CD4-positive, alpha-beta T cell treated with Interferon alpha-2 for 1 hour (primary cell): Measurements from ENCODE around the gene RSPO3.
"Not testable (repeated sequence)": the region's sequence is repeated elsewhere in the genome, so short reads cannot be mapped to it uniquely, and the experiment has no call there.

Source experiments
- DNase-seq, 2 donors: peaks; one replicate each; pipeline ENCODE4 v3.0.0-alpha.2; 2020 to 2022

RSPO3 gene

DNA sequence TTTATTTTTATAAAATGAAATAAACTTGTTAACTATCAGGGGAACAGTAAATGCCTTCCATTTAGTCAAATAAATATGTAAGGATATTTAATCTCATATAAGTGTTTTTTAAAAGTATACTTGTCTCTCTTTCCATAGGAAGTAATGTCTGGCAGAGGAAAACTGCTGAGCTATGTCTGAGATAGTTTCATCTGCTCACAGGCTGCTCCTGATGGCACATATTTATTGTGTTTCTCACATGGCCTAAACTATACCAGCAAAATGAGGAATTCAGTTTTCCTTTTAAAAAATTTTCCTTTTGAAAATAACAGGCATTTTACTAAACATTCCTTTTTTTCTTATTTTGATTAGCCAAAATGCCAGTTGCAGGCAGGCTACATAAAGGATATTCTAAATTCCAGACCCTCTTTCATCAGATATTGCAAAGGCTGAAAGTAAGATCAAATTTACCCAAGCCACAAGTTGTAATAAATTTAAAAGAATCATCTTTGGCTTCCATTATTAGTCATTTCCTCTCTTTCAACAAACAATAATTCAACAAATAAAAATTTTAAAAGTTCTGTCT lies 88.1 kb downstream of the RSPO3 start:
- DNase-seq: no peak

DNA sequence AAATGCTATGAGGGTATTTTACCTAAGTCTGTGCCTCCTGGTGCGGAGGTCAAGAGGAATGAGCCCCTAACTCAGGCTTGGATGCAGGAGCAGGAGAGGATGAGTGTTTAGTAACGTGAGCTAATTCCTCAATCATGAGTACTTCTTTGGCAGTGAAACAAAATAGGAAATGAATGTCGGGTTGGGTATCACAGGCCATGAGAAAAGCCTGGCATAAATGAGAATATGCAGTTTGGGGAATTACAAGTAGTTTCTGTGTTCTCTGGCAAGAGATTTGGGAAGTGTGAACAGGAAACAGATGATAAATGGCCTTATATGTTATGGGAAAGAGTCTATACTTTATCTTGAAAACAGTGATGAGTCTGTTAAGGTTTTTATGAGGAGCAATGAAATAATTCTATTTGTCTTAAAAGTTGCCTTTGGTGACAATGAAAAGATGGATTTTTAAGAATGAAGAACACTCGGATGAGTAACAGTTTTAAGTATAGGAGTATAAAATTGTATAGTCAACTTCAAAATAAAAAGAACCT lies 89.2 kb downstream of the RSPO3 start:
- DNase-seq: no peak

DNA sequence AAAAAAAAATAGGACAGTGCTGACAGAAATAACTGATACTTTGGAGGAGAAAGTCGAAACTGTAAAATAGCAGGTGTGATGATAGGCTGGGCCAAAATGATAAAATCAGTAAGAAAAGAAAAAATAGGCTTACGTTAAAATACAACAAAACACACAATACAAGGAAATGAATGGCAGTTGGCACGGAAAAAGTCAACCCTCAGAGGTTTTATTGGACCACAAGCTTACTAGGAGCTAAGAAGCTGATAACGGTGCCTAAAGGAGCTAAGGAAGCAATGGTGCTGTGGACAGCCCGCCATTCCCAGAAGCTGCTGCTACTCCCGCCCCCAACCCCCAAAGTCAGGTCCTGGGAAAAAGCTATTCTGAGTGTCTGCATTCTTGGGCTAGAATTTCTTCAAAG lies 92.3 kb downstream of the RSPO3 start:
- DNase-seq: no peak

DNA sequence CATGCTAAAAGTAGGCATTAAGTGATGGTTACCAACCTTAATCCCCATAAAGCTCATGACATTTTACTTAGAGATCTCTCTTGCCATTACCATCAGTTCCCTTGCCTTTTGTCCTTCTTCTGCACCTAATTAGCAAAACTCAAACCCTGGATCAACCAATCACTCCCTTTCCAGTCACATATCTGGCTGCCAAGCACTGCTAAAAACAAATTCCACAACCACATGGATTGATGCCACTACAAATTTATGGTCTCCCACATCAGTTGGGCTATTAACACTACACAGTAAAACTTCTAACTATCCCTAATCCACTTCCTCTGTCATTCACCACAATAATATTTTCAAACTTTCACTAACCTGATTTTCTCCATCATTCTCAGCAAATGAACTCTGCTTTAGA lies 93.9 kb downstream of the RSPO3 start:
- no peak for DNase-seq

DNA sequence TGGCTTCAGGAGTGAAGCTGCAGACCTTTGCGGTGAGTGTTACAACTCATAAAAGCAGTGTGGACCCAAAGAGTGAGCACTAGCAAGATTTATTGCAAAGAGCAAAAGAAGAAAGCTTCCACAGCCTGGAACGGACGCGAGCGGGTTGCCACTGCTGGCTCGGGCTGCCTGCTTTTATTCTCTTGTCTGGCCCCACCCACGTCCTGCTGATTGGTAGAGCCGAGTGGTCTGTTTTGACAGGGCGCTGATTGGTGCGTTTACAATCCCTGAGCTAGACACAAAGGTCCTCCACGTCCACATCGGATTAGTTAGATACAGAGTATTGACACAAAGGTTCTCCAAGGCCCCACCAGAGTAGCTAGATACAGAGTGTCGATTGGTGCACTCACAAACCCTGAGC lies 95.6 kb downstream of the RSPO3 start:
- not testable (repeated sequence) for DNase-seq

DNA sequence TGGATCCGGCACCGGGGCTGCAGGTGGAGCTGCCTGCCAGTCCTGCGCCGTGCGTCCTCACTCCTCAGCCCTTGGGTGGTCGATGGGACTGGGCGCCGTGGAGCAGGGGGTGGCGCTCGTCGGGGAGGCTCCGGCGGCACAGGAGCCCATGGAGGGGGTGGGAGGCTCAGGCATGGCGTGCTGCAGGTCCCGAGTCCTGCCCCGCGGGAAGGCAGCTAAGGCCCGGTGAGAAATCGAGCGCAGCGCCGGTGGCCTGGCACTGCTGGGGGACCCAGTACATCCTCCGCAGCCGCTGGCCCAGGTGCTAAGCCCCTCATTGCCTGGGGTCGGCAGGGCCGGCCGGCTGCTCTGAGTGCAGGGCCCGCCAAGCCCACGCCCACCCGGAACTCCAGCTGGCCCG lies 96.1 kb downstream of the RSPO3 start:
- DNase-seq: not testable (repeated sequence)

DNA sequence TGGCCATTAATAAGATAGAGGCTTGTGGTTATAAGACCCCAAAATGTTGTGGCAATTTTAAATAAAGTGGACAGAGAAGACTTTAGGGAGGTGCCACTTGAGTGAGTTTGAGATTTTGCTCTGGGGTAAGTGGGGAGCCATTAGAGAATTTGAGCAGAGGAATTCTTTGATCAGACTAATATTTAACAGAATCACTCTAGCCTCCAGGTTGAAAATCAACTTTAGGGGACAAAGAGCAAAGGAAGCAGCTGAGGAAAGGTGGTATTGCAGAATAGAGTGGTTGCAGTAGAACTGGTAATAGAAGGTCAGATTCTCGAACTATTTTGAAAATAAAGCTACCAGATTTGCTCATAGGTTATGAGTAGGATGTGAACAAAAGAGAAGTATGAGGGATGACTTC lies 97.5 kb downstream of the RSPO3 start:
- no peak for DNase-seq

DNA sequence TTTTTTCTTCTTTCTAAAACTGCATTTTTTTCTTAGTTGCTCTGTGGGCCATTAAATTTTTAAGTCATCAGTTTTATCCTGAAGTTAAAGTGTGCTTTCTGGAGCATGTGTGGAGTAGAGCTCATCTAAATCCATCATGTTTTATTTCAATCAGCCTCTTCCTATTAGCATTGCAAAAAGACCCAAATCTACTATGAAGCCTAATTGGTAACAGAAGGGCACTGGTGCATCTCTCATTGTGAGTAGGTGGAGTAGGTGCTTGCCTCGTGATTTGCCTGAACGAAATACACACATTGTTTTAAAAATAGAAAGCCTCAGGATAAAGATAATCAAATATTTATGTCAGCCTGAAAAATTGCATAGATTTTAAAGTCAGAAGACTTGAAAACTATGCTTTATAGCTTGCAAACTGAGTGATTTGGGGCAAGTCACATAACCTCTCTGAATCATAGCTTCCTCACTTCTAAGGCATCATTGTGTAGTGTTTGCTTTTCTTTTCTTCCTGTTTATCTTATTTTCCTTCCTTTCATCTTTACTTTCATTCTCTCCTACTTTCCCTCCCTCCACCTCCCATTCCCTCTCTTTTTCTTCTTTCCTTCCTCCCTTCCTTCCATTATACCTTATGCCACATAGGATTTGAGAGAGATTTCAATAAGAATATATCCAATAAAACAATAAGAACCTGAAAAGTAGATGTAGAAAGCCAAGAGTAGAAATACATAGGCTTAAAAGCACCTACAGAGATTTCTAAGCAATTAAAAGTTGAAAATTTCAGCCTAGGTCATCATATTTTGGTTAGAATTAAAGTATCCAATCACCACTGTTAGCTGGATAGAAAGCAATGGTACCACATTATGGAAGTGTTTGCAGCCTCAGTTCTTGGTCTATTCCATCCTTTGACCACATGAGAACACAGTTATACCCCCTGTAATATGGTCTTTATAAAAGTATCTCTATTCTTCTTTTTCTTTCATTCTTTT lies 98.6 kb downstream of the RSPO3 start:
- DNase-seq: no peak

DNA sequence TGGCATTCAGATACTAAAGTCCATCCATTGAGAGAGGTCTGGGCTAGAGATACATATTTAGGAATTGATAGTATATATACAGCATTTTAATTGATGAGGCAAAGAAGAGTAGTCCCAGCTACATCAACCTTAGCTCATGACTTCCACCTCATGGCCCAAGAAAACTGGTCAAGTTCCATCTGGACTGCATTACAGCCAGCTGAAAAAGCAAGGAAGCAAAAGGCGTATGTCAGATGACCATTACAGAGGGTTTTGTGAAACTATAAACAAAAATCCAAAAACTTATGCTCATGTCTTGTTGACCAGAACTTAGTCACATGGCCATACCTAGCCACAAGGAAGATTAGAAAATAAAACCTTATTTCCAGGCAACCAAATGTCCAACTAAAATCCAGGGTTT lies 101.4 kb downstream of the RSPO3 start:
- DNase-seq: no peak

DNA sequence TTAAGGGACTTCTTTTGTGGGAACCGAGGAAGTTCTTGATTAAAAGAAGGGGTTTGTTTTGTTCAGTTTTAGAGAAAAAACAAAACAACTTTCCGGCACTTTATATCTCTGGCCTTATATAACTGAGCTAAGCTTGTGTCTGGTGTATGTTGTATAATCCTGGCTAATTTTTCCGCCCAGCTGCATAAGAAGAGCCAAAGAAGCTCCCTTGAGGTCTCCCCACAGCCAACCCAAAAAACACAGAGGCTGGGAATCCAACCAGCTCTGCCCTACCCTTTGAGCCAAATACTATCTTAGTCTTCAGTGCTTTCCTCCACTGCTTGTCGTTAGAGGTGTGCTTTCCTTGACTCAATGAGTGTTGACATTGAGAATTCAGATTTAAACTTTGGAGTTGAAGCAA lies 102.7 kb downstream of the RSPO3 start:
- no peak for DNase-seq

DNA sequence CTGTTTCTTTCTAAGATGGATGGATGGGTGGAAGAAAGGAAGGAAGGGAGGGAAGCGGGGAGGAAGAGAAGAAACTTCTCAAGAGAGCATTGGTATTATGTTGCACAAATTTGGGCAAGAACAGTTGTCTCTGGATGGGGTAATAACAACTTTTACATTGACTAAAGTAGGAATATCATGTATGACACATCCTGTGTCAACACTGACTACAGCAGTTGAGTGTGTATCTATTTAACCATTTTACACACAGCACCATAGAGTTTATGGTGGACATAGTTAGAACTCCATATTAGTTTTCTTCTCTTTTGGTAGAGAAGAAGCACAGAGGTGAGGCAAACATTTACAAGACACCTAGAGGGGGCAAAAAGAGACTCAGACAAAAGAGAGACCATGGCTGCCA lies 103.9 kb downstream of the RSPO3 start:
- no peak for DNase-seq

DNA sequence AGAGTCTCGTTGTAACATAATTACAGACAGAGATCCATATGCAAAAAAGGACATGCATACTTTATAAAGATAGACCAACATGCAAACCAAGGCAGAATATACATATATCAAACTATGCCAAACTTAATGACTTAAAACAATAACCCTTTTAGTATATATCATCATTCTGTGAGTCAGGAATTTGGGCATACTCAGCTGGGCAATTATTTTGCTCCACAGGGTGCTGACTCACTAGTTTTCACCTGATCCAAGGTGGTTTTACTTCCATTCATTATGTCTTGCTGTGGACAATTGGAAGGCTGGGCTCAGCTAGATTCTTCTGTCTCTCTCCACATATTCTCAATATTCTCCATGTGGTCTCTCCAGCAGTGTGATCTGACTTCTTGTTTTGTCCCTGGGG lies 107.0 kb downstream of the RSPO3 start:
- no peak for DNase-seq

DNA sequence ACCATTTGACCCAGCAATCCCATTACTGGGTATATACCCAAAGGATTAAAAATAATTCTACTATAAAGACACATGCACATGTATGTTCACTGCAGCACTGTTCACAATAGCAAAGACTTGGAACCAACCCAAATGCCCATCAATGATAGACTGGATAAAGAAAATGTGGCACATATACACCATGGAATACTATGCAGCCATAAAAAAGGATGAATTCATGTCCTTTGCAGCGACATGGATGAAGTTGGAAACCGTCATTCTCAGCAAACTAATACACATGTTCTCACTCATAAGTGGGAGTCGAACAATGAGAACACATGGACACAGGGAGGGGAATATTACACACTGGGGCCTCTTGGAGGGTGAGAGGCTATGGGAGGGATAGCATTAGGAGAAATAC lies 115.3 kb downstream of the RSPO3 start:
- not testable (repeated sequence) for DNase-seq

DNA sequence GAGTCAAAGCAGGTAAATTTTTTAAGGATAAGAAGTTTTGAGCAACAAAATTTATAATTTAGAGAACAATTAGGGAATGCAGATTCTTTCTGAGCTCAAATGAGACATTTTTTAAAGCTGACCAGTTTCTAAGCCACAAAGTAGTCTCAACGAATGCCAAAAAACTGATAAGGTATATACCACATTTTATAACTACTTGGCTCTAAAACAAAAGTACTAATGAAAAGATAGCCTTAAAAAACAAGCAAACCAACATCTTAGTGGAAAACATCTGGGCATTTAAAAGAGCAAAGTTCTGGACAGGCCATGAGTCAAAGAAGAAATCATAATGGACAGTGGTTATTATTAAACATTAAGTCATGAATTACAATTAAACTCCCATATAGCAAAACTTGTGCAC lies 125.0 kb downstream of the RSPO3 start:
- no peak for DNase-seq
